ENCODE results near the gene IKZF5.
A peak's percentile ranks its signal among the peaks of the same experiment; 100 is the strongest.

IKZF5 gene

GRCh38 chr10:123031124-123031523, 22.5 kb upstream of the IKZF5 start:
- H3K4me3 ChIP-seq (ENCODE audit: low read depth, low read length) = no peak overlapping the region
- no peaks in the 10 kb centered on the region for H3K36me3 ChIP-seq (replicated peaks)
- no peak for DNase-seq
- H3K27me3 ChIP-seq (replicated peaks) = no peaks in the 10 kb centered on the region
- in situ Hi-C loops (cut with HindIII; ENCODE audit: low pct_ligation_motif_present, low sequenced_read_pairs) = no loop called here
- no peak overlapping the region for H3K27ac ChIP-seq
- TF ChIP-seq, protein P1, sequence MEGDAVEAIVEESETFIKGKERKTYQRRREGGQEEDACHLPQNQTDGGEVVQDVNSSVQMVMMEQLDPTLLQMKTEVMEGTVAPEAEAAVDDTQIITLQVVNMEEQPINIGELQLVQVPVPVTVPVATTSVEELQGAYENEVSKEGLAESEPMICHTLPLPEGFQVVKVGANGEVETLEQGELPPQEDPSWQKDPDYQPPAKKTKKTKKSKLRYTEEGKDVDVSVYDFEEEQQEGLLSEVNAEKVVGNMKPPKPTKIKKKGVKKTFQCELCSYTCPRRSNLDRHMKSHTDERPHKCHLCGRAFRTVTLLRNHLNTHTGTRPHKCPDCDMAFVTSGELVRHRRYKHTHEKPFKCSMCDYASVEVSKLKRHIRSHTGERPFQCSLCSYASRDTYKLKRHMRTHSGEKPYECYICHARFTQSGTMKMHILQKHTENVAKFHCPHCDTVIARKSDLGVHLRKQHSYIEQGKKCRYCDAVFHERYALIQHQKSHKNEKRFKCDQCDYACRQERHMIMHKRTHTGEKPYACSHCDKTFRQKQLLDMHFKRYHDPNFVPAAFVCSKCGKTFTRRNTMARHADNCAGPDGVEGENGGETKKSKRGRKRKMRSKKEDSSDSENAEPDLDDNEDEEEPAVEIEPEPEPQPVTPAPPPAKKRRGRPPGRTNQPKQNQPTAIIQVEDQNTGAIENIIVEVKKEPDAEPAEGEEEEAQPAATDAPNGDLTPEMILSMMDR (IDR thresholded peaks at IDR 0.05; ENCODE audit: low read depth, low read length, missing control alignments) = no peak

DNA sequence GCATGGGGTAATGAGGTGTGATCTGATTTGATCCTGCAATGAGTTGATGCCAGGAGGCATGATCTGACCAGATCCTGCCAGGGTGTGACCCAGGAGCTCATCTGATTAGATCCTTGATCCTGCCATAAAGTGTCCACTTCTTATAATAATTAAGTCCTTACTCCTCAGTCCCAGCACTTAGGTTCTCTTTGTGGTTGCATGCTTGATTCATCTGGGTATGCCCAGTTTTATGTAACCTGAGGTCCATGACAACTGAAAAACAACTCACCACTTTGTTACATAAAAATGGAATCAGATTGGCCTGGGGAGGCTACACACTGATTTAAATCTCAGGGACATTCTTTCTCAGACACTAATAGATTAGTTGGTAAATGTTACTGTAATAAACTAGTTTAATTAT, 19.3 kb upstream of the IKZF5 start:
- H3K27ac ChIP-seq = no peak overlapping the region
- in situ Hi-C loops (cut with HindIII; ENCODE audit: low pct_ligation_motif_present, low sequenced_read_pairs) = no loop called here
- no peaks in the 10 kb centered on the region for H3K27me3 ChIP-seq (replicated peaks)
- DNase-seq = no peak
- no peaks in the 10 kb centered on the region for H3K36me3 ChIP-seq (replicated peaks)
- H3K4me3 ChIP-seq (ENCODE audit: low read depth, low read length) = no peak overlapping the region
- TF ChIP-seq, protein P1 (IDR thresholded peaks at IDR 0.05; ENCODE audit: low read depth, low read length, missing control alignments) = no peak

DNA sequence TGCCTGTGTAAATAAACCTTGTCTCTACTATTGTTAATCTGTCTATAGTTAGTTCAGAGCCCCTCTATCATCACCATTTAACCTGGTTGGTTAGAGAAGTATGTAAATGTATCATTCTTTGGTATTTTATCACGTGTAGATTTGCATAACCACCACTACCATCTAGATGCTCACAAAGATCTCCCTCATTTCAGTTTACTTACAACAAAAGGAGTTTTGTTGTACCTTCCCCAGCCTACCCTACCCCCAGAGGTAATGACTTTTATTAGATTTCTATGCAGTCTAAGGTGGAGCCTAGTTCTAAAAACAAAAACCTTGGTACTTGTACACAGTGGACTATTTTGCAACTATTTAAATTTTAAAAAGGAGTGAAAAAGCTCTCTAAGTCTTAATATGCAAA, 17.7 kb upstream of the IKZF5 start:
- Histone ChIP-seq H3K4me3 (ENCODE audit: low read depth, low read length) (no peak overlapping the region), H3K27ac (no peak overlapping the region), H3K27me3 (replicated peaks) (no peaks in the 10 kb centered on the region), H3K36me3 (replicated peaks) (no peaks in the 10 kb centered on the region)
- in situ Hi-C loops (cut with HindIII; ENCODE audit: low pct_ligation_motif_present, low sequenced_read_pairs) = no loop called here
- TF ChIP-seq, protein P1 (IDR thresholded peaks at IDR 0.05; ENCODE audit: low read depth, low read length, missing control alignments) = no peak
- no peak for DNase-seq

GRCh38 chr10:123024540-123024939, 15.9 kb upstream of the IKZF5 start:
- Histone ChIP-seq H3K27ac (no peak overlapping the region), H3K4me3 (ENCODE audit: low read depth, low read length) (no peak overlapping the region), H3K27me3 (replicated peaks) (no peaks in the 10 kb centered on the region), H3K36me3 (replicated peaks) (no peaks in the 10 kb centered on the region)
- TF ChIP-seq, protein P1 (IDR thresholded peaks at IDR 0.05; ENCODE audit: low read depth, low read length, missing control alignments) = no peak
- DNase-seq = no peak
- in situ Hi-C loops (cut with HindIII; ENCODE audit: low pct_ligation_motif_present, low sequenced_read_pairs) = no loop called here

DNA sequence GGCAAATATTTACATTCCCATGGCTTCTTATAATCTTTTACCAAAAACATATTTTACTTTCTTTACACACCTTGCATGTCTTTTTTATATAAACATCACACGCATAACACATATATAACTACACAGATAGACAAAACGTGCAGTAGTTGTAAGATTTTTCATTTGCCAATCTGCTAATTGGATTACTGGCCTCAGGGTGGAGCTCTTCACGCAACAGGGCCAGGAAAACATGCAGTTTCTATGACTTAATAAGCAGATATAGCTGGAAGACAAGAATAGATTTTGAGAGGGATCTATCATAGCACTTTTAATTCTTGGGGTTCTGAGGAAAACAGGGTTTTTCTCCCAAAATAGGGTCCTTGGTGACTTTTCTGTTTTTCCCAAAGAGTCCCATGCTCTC, 12.9 kb upstream of the IKZF5 start:
- in situ Hi-C loops (cut with HindIII; ENCODE audit: low pct_ligation_motif_present, low sequenced_read_pairs) = no loop called here
- DNase-seq = no peak
- no peak overlapping the region for H3K4me3 ChIP-seq (ENCODE audit: low read depth, low read length)
- H3K27me3 ChIP-seq (replicated peaks) = no peaks in the 10 kb centered on the region
- TF ChIP-seq, protein P1 (IDR thresholded peaks at IDR 0.05; ENCODE audit: low read depth, low read length, missing control alignments) = peak; percentile 66
- H3K27ac ChIP-seq = no peak overlapping the region
- H3K36me3 ChIP-seq (replicated peaks) = no peaks in the 10 kb centered on the region

DNA sequence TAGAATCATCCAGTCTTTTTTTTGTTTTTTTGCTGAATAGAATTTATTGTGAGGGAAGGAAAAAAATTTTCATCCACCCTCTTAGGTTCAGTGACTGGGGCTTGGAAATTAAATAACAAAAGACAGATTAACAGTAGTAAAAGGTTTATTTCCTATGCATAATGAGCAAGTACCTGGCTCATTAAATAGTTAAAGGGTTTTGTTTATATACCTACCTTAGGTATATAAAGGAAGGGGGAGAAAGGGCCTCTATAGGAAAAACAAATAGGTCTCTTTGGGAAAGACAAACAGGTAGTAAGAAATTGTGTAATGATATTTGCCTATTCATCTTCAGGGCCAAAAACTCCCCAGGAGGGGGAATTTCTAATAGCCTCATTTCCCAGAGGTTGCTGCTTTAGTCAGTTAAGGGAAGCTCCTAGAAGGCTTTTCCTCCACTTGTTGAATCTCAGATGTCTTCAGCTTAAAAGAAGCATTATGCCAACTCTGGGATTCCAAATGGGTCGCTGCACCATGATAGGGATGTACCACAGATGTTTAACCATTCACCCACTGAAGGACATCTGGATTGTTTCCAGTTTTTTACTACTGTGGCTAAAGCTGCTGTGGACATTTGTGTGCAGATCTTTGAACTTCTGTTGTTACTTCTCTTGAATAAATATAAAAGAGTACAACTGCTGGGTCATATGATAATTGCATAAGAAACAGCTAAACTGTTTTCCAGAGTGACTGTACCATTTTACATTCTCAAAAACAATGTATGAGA, 11.5 kb upstream of the IKZF5 start:
- no peak for DNase-seq
- Histone ChIP-seq H3K4me3 (ENCODE audit: low read depth, low read length) (no peak overlapping the region), H3K36me3 (replicated peaks) (no peaks in the 10 kb centered on the region), H3K27me3 (replicated peaks) (no peaks in the 10 kb centered on the region), H3K27ac (no peak overlapping the region)
- in situ Hi-C loops (cut with HindIII; ENCODE audit: low pct_ligation_motif_present, low sequenced_read_pairs) = no loop called here
- TF ChIP-seq, protein P1 (IDR thresholded peaks at IDR 0.05; ENCODE audit: low read depth, low read length, missing control alignments) = no peak
